HuH-7.5 (cell line): ENCODE data around the gene ATP6V0E1.
"Not testable (repeated sequence)": the region's sequence is repeated elsewhere in the genome, so short reads cannot be mapped to it uniquely, and the experiment has no call there.

Experiments used
- DNase-seq: peaks from one replicate; pipeline ENCODE4 v3.0.0; 2011; ENCODE audit warnings: low spot score

ATP6V0E1 gene

GRCh38 chr5:173004013-173004412, 20.4 kb downstream of the ATP6V0E1 start:
- no peak for DNase-seq

- DNase-seq, result no peak
These were observed 20.9 kb downstream of the ATP6V0E1 start for GRCh38 chr5:173004447-173004846.

- DNase-seq, result no peak
These were observed 26.4 kb downstream of the ATP6V0E1 start for GRCh38 chr5:173010021-173010420.

DNA sequence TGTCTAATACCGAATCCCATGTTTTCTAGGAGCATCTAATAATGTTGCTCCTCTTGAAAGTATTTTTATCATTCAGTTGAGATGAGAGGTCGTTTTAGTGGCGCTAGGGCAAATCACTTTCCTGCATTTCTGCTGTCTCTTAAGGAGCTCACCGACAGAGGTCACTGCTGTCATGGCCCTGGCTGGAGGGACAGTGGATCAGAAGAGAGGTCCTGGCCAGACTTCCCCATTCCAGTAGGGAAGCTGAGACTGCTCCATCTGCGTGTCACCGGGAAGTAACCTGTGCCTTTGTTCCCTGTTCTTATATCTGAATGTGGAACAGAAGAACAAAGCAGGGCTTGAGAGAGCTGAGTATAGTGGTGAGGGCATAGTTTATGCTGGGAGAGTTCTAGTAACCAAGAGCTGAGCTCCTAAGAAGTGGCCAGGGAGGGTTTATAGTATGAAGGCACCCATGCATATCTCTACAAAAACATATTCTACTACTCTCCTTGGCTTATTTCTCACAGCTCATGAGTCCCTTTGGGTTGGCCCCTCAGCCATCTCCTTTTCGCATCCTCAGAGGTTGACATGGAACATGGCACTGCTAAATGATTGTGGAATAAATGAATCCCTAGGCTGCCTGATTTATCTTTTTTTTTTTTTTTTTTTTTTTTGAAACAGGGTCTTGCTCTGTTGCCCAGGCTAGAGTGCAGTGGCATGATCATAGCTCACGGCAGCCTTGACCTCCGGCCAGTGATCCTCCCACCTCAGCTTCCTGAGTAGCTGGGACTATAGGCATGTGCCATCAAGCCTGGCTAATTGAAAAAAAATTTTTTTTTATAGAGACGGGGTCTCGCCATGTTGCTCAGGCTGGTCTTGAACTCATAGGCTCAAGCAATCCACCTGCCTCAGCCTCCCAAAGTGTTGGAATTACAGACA, 27.2 kb downstream of the ATP6V0E1 start:
- peak; percentile 28 for DNase-seq

GRCh38 chr5:173011566-173011965, 28.0 kb downstream of the ATP6V0E1 start:
- no peak for DNase-seq

DNA sequence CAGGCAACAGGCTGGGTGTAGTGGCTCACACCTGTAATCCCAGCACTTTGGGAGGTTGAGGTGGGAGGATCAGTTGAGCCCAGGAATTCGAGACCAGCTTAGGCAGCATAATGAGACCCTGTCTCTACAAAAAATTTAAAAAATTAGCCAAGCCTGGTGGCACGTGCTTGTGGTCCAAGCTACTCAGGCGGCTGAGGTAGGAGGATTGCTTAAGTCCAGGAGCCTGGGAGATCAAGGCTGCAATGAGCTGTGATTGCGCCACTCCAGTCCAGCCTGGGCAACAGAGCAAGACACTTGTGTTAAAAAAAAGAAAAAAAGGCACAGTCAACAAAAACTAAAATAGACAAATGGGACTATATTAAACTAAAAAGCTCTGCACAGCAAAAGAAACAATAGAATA, 29.3 kb downstream of the ATP6V0E1 start:
- DNase-seq, result no peak

DNA sequence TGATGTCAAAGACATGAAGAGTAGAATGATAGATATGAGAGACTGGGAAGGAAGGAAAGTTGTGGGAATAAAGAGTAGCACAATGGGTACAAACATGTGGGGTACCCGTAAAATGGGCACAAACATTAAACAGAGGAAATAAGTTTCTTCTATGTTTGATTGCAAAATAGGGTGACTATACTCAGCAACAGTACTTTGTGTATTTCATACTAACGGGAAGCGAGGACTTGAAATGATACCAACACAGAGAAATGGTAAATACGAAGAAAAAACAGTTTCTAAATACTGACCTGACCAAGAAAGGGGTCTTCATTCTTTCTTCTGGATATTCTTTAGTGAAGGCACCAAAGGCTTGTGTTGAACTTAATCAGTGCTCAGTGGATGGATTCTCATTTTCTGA, 31.1 kb downstream of the ATP6V0E1 start:
- no peak for DNase-seq

- no peak for DNase-seq
These were observed 31.6 kb downstream of the ATP6V0E1 start for GRCh38 chr5:173015192-173015591.

DNA sequence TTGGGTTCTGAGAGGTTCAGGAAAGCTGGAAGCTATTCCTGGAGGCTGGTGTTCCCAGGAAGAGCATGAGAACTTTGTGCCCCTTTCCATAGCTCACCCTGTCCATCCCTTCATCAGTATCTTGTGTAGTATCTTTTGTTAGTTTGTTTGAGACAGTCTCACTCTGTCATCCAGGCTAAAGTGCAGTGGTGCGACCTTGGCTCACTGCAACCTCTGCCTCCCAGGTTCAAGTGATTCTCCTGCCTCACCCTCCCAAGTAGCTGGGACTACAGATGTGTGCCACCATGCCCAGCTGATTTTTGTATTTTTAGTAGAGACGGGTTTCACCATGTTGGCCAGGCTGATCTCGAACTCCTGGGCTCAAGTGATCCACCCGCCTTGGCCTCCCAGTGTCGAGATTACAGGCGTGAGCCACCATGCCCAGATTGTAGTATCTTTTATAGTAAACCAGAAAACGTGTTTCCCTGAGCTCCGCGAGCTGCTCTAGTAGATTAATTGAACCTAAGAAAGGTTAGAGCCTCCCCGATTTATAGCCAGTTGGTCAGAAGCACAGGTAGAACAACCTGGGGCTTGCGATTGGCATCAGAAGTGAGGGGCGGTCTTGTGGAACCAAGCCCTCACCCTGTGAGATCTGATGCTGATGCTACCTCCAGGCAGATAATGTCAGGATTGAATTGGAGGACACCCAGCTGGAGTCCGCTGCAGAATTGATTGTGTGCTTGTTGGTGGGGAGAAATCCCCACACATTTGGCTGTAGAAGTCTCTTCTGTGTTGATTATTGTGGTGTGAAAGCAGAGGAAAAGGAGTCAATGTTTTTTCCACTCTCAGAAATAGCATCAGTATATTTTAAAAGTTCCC, 32.3 kb downstream of the ATP6V0E1 start:
- no peak for DNase-seq

DNA sequence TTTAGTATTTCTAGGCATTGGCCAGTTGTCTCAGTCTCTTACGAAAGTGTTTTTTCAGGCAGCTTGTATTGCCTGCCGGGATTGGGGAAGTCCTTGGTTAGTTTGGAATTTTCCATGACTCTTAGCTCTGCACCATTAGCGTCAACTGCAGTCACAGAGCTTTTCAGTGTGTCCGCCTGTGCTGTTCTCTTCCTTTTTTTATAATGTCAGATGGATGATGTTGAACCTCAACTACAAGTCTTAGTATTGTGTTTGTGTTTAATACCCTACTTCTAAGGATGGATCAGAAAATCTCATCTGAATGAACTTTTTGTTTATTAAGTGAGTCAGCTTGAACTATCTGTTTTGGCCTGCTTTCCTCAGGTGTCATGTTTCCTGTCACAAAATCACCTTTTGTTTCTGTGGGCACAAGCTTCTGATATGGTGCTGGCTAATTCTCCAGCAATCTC, 33.1 kb downstream of the ATP6V0E1 start:
- DNase-seq, result peak; percentile 43

- not testable (repeated sequence) for DNase-seq
These were observed 33.5 kb downstream of the ATP6V0E1 start for GRCh38 chr5:173017087-173017486.

- no peak for DNase-seq
These were observed 34.8 kb downstream of the ATP6V0E1 start for GRCh38 chr5:173018358-173018757.

DNA sequence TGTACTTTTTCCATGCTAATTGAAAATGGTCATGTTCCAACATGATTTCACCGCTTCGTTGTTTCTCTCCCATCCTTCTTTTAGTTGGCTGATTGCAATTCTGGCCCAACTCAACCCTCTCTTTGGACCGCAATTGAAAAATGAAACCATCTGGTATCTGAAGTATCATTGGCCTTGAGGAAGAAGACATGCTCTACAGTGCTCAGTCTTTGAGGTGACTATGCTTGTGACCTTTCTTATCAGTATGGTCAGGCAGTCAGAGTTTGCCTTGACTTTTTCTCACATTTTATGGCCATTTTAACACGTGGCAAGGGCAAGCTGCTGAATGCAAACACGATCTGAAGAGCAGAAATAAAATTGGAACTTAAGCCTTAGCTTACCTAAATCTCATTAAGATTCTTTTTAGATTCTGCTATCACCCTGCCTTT, 36.6 kb downstream of the ATP6V0E1 start:
- no peak for DNase-seq

DNA sequence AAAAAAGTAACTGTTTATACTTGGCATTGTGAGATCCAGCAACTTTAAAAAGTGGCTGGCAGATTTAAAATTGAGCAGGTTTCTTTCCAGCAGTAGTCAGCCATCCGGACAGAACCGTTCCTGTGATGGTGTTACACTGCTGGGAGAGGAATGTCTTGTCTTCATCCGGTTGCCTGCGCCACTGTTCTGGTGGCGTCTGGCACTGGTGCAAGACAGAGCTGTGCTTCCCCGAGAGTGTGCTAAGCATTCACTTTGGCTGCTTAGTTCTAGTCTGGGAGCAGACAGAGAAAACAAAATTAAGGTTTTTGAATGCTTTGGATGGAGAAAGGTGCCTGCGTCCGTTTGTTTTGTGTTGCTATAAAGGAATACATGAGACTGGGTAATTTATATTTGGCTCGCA, 37.1 kb downstream of the ATP6V0E1 start:
- no peak for DNase-seq

DNA sequence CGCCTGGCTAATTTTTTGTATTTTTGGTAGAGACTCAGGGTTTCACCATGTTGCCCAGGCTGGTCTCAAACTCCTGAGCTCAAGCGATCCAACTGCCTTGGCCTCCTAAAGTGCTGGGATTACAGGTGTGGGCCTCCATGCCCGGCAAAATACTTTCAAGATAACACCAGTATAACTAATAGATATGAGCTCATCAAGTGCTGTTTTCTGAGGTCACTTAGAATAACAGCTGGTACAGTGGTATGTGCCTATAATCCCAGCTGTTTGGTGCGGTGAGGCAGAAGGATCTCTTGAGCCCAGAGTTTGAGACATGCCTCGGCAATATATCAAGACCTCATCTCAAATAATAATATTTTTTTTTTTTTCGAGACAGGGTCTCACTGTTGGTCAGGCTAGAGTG, 42.1 kb downstream of the ATP6V0E1 start:
- DNase-seq, result no peak

GRCh38 chr5:173027905-173028304, 44.3 kb downstream of the ATP6V0E1 start:
- no peak for DNase-seq

DNA sequence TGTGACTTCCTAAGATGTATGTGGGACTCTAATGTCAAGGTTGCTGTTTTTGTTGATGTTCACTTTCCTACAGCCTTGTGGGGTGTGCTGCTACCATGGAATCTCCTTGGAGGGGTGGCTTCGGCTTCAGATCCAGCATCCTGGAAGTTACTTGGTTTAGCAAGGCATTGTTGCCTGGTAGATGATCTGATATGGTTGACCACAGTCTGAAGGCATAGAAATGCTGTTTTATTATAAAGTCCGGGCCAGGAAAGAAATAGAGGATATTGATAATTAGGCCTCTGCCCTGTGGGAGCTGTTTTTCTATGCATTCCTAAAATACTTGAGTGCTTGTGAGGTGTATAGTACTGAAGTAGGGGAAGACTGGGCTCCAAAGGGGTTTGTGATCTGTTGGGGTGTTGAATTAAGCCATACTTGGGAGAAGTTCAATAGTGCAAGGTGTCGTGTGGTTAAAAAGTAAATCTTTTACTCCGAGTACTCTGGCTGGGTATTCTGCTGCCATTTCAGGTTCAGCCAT, 45.3 kb downstream of the ATP6V0E1 start:
- no peak for DNase-seq

DNA sequence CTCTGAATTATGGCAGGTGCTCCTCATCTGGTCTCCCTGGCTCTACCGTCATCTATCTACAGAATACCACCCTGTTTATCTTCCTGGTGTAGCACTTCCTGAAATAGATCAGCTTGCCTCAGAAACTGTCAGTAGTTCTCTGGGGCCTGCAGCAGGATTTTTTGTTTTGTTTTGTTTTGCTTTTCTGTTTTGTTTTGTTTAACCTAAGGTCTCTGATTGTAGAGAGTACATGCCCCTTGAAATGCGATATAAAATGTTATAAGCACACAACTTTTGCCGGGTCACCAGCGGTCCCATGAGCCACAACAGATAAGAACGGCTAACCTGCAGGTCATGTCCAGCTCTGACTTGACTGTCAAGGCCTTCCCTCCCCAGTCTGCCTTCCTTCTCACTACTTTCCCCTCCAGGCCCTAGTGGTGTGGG, 45.9 kb downstream of the ATP6V0E1 start:
- DNase-seq, result no peak

- DNase-seq, result not testable (repeated sequence)
These were observed 48.5 kb downstream of the ATP6V0E1 start for GRCh38 chr5:173032096-173032495.

- DNase-seq, result no peak
These were observed 49.2 kb downstream of the ATP6V0E1 start for GRCh38 chr5:173032730-173033129.

GRCh38 chr5:173033923-173034322, 50.4 kb downstream of the ATP6V0E1 start:
- no peak for DNase-seq

- DNase-seq, result no peak
These were observed 52.5 kb downstream of the ATP6V0E1 start for GRCh38 chr5:173035904-173036707.
